IPS-18c (cell line): Measurements from ENCODE around the gene ZWINT.

Experiments
- H3K4me3 ChIP-seq: 2 replicates; pipeline ENCODE4 v1.7.0; 2013; ENCODE audit warnings: low read depth, mild to moderate bottlenecking, low read length, moderate library complexity; ENCODE audit not compliant: insufficient read depth
- H3K9me3 ChIP-seq: one replicate; pipeline ENCODE4 v1.6.1; 2013; ENCODE audit warnings: mild to moderate bottlenecking, low read length, moderate library complexity; ENCODE audit not compliant: control insufficient read depth, insufficient read depth

ZWINT gene

GRCh38 chr10:56360967-56361612 is at the start of gene ZWINT:
Gene ZWINT (minus strand): TSS chr10:56361259. CDS start chr10:56361236, 23 bp downstream.
- H3K9me3 ChIP-seq = no peaks in the 10 kb centered on the region
- H3K4me3 ChIP-seq = peak within 1 kb of the TSS; percentile 94

GRCh38 chr10:56383806-56384205 is 22.7 kb upstream of the ZWINT start:
- Histone ChIP-seq H3K9me3 (no peaks in the 10 kb centered on the region), H3K4me3 (no peak overlapping the region)

GRCh38 chr10:56370217-56371113 is 9.4 kb upstream of the ZWINT start:
- no peak overlapping the region for H3K4me3 ChIP-seq
- no peaks in the 10 kb centered on the region for H3K9me3 ChIP-seq

- Histone ChIP-seq H3K9me3 (no peaks in the 10 kb centered on the region), H3K4me3 (peak overlapping the region; percentile 94)
Observed at GRCh38 chr10:56360583-56360966, 484 bp downstream of the ZWINT start.

- H3K9me3 ChIP-seq = no peaks in the 10 kb centered on the region
- peak overlapping the region; percentile 94 for H3K4me3 ChIP-seq
Observed at GRCh38 chr10:56359837-56360236, 1.2 kb downstream of the ZWINT start.

- H3K4me3 ChIP-seq = no peak overlapping the region
Observed at GRCh38 chr10:56357018-56357417, 4.0 kb downstream of the ZWINT start.

GRCh38 chr10:56351909-56352630 is 9.0 kb downstream of the ZWINT start:
- H3K9me3 ChIP-seq = no peaks in the 10 kb centered on the region
- H3K4me3 ChIP-seq = no peak overlapping the region

More at GRCh38 chr10:56357018-56357417, 4.0 kb downstream of the ZWINT start:
- no peaks in the 10 kb centered on the region for H3K9me3 ChIP-seq

GRCh38 chr10:56349611-56350010 is 11.4 kb downstream of the ZWINT start:
- Histone ChIP-seq H3K4me3 (no peak overlapping the region), H3K9me3 (no peaks in the 10 kb centered on the region)

GRCh38 chr10:56348101-56348500 is 13.0 kb downstream of the ZWINT start:
- Histone ChIP-seq H3K4me3 (no peak overlapping the region), H3K9me3 (no peaks in the 10 kb centered on the region)

GRCh38 chr10:56346845-56347415 is 14.1 kb downstream of the ZWINT start:
- H3K9me3 ChIP-seq = no peaks in the 10 kb centered on the region
- no peak overlapping the region for H3K4me3 ChIP-seq

- H3K4me3 ChIP-seq = no peak overlapping the region
- H3K9me3 ChIP-seq = no peaks in the 10 kb centered on the region
Observed at GRCh38 chr10:56341612-56342011, 19.4 kb downstream of the ZWINT start.

GRCh38 chr10:56329961-56330360 is 31.1 kb downstream of the ZWINT start:
- H3K9me3 ChIP-seq = no peaks in the 10 kb centered on the region
- no peak overlapping the region for H3K4me3 ChIP-seq

- H3K4me3 ChIP-seq = no peak overlapping the region
- H3K9me3 ChIP-seq = no peaks in the 10 kb centered on the region
Observed at GRCh38 chr10:56327118-56327517, 33.9 kb downstream of the ZWINT start.

GRCh38 chr10:56319386-56319785 is 41.7 kb downstream of the ZWINT start:
- Histone ChIP-seq H3K4me3 (no peak overlapping the region), H3K9me3 (peaks cover 2% of the 10 kb centered on the region)

GRCh38 chr10:56318816-56319215 is 42.2 kb downstream of the ZWINT start:
- peaks cover 2% of the 10 kb centered on the region for H3K9me3 ChIP-seq
- H3K4me3 ChIP-seq = no peak overlapping the region

- Histone ChIP-seq H3K9me3 (peaks cover 2% of the 10 kb centered on the region), H3K4me3 (no peak overlapping the region)
Observed at GRCh38 chr10:56317603-56318002, 43.5 kb downstream of the ZWINT start.

GRCh38 chr10:56316603-56317002 is 44.5 kb downstream of the ZWINT start:
- no peak overlapping the region for H3K4me3 ChIP-seq
- peaks cover 2% of the 10 kb centered on the region for H3K9me3 ChIP-seq
